K562 (cell line): ENCODE results near the gene SOX6. TPM values are rescaled to one million over a fixed set of nuclear protein-coding genes. Genes with fewer than 3 reads are reported as not detected.

Experiments used
- CSDE1 ChIP-seq, 2 experiments: fragments of 450-650 bp; IDR thresholded peaks; 2 replicates each; pipeline ENCODE4 v1.6.1; 2016; ENCODE audit warnings: mild to moderate bottlenecking in 1 of 2
- EP400 ChIP-seq: fragments of 450-650 bp; IDR thresholded peaks from 2 replicates; pipeline ENCODE4 v1.6.1; 2017; ENCODE audit warnings: antibody characterized with exemption, mild to moderate bottlenecking, moderate library complexity
- ETS2 ChIP-seq: IDR thresholded peaks from 2 replicates; pipeline ENCODE4 v1.6.1; 2016; ENCODE audit warnings: borderline replicate concordance, missing genetic modification characterization, mild to moderate bottlenecking, moderate library complexity, missing compliant biosample characterization; ENCODE audit not compliant: poor library complexity, severe bottlenecking
- FIP1L1 ChIP-seq: fragments of 200-400 bp; formaldehyde crosslinking; IDR thresholded peaks from 2 replicates; pipeline ENCODE4 v1.6.1; 2018; ENCODE audit warnings: mild to moderate bottlenecking, low read depth, low read length; ENCODE audit not compliant: poor library complexity, severe bottlenecking
- MAFK ChIP-seq: IDR thresholded peaks from 2 replicates; pipeline ENCODE4 v1.6.1; 2011; ENCODE audit warnings: low read length, improper control_type of control experiment
- NRF1 ChIP-seq, 2 experiments: fragments of 450-650 bp; IDR thresholded peaks in 1 of 2; conservative IDR thresholded peaks in 1 of 2; 2 replicates each; pipeline ENCODE4 v1.6.1; 2014; ENCODE audit warnings: mild to moderate bottlenecking in 2 of 2
- XRCC5 ChIP-seq: fragments of 200-400 bp; formaldehyde crosslinking; IDR thresholded peaks from 2 replicates; pipeline ENCODE4 v1.6.1; 2017; ENCODE audit warnings: low read depth, mild to moderate bottlenecking, low read length
- ZNF23 ChIP-seq: fragments of 250-450 bp; sonication (Bioruptor Pico); IDR thresholded peaks from 2 replicates; pipeline ENCODE4 v1.4.0; 2020; ENCODE audit warnings: mild to moderate bottlenecking
- ZNF347 ChIP-seq: fragments of 450-650 bp; formaldehyde crosslinking; IDR thresholded peaks from 2 replicates; pipeline ENCODE4 v1.4.0; 2020; ENCODE audit warnings: low read depth, mild to moderate bottlenecking, moderate library complexity
- ZNF589 ChIP-seq: fragments of 200-800 bp; sonication (Bioruptor generic); IDR thresholded peaks from 2 replicates; pipeline ENCODE4 v1.6.1; 2016; ENCODE audit warnings: low read depth, missing genetic modification characterization, missing compliant biosample characterization
- ZSCAN32 ChIP-seq: fragments of 450-650 bp; formaldehyde crosslinking; IDR thresholded peaks from 2 replicates; pipeline ENCODE4 v1.4.0; 2020; ENCODE audit warnings: mild to moderate bottlenecking, moderate library complexity
- polyA plus RNA-seq, 8 experiments: library from polyadenylated mRNA; depleted of rRNA in 4 of 8; stranded (reverse) in 5 of 8; unstranded in 3 of 8; fragments of >200 nt; fragmentation: Nextera tagmentation in 2 of 8; fragmentation: Illumina TruSeq in 1 of 8; extraction: Ambion mirVana in 2 of 8; extraction: Trizol in 1 of 8; gene quantifications; 2 replicates each; pipeline versions ENCODE4 v1.2.1 to v1.2.3, GENCODE V29; 2011 to 2014; ENCODE audit warnings: inconsistent platforms in 1 of 8, missing spikeins in 1 of 8
- total RNA-seq, 7 experiments: library from RNA; depleted of rRNA in 6 of 7; stranded (reverse); fragments of >200 nt in 6 of 7; fragmentation: Illumina TruSeq in 2 of 7; extraction: Trizol in 2 of 7; gene quantifications; 2 replicates each; pipeline versions ENCODE4 v1.2.1 to v1.2.3, GENCODE V29; 2011 to 2021; ENCODE audit warnings: low replicate concordance in 1 of 7
- TF ChIP-seq, protein P1 (sequence below): fragments of 200-400 bp; formaldehyde crosslinking; IDR thresholded peaks from 2 replicates; pipeline ENCODE4 v1.6.1; 2017; ENCODE audit warnings: mild to moderate bottlenecking, low read depth, low read length, moderate library complexity
- TF ChIP-seq, protein P2 (sequence below), 2 experiments: fragments of 450-650 bp; conservative IDR thresholded peaks; 2 replicates each; pipeline ENCODE4 v1.6.1; 2017; ENCODE audit warnings: mild to moderate bottlenecking in 2 of 2, moderate library complexity in 2 of 2
- TF ChIP-seq, protein P3 (sequence below): fragments of 450-650 bp; IDR thresholded peaks from 2 replicates; pipeline ENCODE4 v1.6.1; 2016; ENCODE audit warnings: borderline replicate concordance
- TF ChIP-seq, protein P4 (sequence below): sonication (generic); formaldehyde crosslinking; IDR thresholded peaks from 2 replicates; pipeline ENCODE4 v1.8.1; 2023; ENCODE audit warnings: mild to moderate bottlenecking, missing genetic modification reagents
- TF ChIP-seq, protein P5 (sequence below): fragments of 450-650 bp; IDR thresholded peaks from 2 replicates; pipeline ENCODE4 v1.6.1; 2018; ENCODE audit warnings: mild to moderate bottlenecking, low read depth; ENCODE audit not compliant: partially characterized antibody

Gene SOX6
- total and polyA plus RNA-seq, 9 of the 15 experiments (the other 6 are each of a cell fraction or from before 2014, with no cell fraction given), result 0.89 to 8.7 (median 5.7) TPM

DNA sequence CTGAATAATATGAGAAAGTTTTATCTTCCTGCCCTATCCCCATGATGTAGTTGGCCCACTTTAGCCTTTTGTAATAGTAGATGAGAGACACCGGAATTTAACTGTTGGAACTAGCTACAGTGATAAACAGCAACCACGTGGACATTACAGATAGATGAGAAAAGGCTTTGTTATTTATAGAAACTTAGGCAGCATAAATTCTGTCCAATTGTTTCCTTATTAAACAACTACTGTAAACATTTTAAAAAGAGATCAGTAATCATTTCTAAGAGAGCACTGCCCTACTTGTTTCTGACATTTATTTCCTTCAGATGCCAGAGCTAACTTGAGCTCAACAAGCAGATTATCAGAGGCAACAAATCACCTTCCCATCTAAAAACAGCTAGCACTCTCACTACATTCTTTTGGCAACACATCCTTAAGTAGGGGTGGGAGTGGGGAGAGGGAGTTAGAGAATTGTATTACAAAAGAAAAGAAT, 63.1 kb downstream of the SOX6 start (continued):
- TF ChIP-seq, protein P1, sequence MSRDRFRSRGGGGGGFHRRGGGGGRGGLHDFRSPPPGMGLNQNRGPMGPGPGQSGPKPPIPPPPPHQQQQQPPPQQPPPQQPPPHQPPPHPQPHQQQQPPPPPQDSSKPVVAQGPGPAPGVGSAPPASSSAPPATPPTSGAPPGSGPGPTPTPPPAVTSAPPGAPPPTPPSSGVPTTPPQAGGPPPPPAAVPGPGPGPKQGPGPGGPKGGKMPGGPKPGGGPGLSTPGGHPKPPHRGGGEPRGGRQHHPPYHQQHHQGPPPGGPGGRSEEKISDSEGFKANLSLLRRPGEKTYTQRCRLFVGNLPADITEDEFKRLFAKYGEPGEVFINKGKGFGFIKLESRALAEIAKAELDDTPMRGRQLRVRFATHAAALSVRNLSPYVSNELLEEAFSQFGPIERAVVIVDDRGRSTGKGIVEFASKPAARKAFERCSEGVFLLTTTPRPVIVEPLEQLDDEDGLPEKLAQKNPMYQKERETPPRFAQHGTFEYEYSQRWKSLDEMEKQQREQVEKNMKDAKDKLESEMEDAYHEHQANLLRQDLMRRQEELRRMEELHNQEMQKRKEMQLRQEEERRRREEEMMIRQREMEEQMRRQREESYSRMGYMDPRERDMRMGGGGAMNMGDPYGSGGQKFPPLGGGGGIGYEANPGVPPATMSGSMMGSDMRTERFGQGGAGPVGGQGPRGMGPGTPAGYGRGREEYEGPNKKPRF, result no peak
- TF ChIP-seq XRCC5 (no peak), ZNF23 (CRISPR knock-in tag) (no peak), FIP1L1 (no peak), EP400 (peak; percentile 61; the same call in 1 of the 2 replicates), ZNF589 (no peak), MAFK (no peak), ZSCAN32 (CRISPR knock-in tag) (no peak), CSDE1 (IDR thresholded peaks at IDR 0.05) (no peak), NRF1 (conservative IDR thresholded peaks at IDR 0.05 in 1 of 2, IDR thresholded peaks at IDR 0.05 in 1 of 2) (no peak), ZNF347 (CRISPR knock-in tag) (no peak), ETS2 (tag) (no peak)
- TF ChIP-seq, protein P2, sequence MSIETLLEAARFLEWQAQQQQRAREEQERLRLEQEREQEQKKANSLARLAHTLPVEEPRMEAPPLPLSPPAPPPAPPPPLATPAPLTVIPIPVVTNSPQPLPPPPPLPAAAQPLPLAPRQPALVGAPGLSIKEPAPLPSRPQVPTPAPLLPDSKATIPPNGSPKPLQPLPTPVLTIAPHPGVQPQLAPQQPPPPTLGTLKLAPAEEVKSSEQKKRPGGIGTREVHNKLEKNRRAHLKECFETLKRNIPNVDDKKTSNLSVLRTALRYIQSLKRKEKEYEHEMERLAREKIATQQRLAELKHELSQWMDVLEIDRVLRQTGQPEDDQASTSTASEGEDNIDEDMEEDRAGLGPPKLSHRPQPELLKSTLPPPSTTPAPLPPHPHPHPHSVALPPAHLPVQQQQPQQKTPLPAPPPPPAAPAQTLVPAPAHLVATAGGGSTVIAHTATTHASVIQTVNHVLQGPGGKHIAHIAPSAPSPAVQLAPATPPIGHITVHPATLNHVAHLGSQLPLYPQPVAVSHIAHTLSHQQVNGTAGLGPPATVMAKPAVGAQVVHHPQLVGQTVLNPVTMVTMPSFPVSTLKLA (conservative IDR thresholded peaks at IDR 0.05), result peak; percentile 90 to 91
- TF ChIP-seq, protein P3, sequence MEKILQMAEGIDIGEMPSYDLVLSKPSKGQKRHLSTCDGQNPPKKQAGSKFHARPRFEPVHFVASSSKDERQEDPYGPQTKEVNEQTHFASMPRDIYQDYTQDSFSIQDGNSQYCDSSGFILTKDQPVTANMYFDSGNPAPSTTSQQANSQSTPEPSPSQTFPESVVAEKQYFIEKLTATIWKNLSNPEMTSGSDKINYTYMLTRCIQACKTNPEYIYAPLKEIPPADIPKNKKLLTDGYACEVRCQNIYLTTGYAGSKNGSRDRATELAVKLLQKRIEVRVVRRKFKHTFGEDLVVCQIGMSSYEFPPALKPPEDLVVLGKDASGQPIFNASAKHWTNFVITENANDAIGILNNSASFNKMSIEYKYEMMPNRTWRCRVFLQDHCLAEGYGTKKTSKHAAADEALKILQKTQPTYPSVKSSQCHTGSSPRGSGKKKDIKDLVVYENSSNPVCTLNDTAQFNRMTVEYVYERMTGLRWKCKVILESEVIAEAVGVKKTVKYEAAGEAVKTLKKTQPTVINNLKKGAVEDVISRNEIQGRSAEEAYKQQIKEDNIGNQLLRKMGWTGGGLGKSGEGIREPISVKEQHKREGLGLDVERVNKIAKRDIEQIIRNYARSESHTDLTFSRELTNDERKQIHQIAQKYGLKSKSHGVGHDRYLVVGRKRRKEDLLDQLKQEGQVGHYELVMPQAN, result no peak
- TF ChIP-seq, protein P4, sequence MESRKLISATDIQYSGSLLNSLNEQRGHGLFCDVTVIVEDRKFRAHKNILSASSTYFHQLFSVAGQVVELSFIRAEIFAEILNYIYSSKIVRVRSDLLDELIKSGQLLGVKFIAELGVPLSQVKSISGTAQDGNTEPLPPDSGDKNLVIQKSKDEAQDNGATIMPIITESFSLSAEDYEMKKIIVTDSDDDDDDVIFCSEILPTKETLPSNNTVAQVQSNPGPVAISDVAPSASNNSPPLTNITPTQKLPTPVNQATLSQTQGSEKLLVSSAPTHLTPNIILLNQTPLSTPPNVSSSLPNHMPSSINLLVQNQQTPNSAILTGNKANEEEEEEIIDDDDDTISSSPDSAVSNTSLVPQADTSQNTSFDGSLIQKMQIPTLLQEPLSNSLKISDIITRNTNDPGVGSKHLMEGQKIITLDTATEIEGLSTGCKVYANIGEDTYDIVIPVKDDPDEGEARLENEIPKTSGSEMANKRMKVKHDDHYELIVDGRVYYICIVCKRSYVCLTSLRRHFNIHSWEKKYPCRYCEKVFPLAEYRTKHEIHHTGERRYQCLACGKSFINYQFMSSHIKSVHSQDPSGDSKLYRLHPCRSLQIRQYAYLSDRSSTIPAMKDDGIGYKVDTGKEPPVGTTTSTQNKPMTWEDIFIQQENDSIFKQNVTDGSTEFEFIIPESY, result no peak
- TF ChIP-seq, protein P5, sequence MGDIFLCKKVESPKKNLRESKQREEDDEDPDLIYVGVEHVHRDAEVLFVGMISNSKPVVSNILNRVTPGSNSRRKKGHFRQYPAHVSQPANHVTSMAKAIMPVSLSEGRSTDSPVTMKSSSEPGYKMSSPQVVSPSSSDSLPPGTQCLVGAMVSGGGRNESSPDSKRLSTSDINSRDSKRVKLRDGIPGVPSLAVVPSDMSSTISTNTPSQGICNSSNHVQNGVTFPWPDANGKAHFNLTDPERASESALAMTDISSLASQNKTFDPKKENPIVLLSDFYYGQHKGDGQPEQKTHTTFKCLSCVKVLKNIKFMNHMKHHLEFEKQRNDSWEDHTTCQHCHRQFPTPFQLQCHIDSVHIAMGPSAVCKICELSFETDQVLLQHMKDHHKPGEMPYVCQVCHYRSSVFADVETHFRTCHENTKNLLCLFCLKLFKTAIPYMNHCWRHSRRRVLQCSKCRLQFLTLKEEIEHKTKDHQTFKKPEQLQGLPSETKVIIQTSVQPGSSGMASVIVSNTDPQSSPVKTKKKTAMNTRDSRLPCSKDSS, result no peak
